ENCODE measurements around the gene POLK. TPM values are rescaled to one million over a fixed set of nuclear protein-coding genes. Genes with fewer than 3 reads are reported as not detected.

Gene POLK
- total and polyA plus RNA-seq, 4 donors = 3.7 to 20.6 (median 9.8) TPM

GRCh38 chr5:75623846-75624245, 112.2 kb downstream of the POLK start:
- H3K9ac ChIP-seq (ENCODE audit: low read depth in 1 of 2, low read length in 2 of 2) = no peak overlapping the region
- H3K4me3 ChIP-seq (ENCODE audit: low read depth in 1 of 3, low read length in 3 of 3) = no peak overlapping the region
- no peaks in the 10 kb centered on the region for H3K27me3 ChIP-seq (ENCODE audit: control insufficient read depth in 4 of 4, insufficient read depth in 4 of 4, low read length in 3 of 4)
- TF ChIP-seq MAX (IDR thresholded peaks at IDR 0.05) (no peak), REST (IDR thresholded peaks at IDR 0.05) (no peak), FOXA1 (IDR thresholded peaks at IDR 0.05) (no peak), NR2F2 (IDR thresholded peaks at IDR 0.05) (no peak), ZBTB33 (IDR thresholded peaks at IDR 0.05) (no peak), CTCF (IDR thresholded peaks at IDR 0.05; ENCODE audit: low read depth, low read length, missing input control) (no peak), RAD21 (IDR thresholded peaks at IDR 0.05) (no peak), TAF1 (conservative IDR thresholded peaks at IDR 0.05) (no peak), SP1 (IDR thresholded peaks at IDR 0.05) (no peak), JUND (IDR thresholded peaks at IDR 0.05) (no peak), FOXA2 (IDR thresholded peaks at IDR 0.05) (no peak), HNF4A (conservative IDR thresholded peaks at IDR 0.05) (no peak), ATF3 (IDR thresholded peaks at IDR 0.05) (no peak), GABPA (IDR thresholded peaks at IDR 0.05 in 1 of 2, conservative IDR thresholded peaks at IDR 0.05 in 1 of 2) (no peak)
- no peaks in the 10 kb centered on the region for H3K9me3 ChIP-seq (ENCODE audit: control insufficient read depth in 4 of 4, low read length in 3 of 4)
- H3K27ac ChIP-seq (ENCODE audit: low read depth in 1 of 2, low read length in 2 of 2) = no peak overlapping the region
- no peaks in the 10 kb centered on the region for H3K36me3 ChIP-seq (ENCODE audit: control insufficient read depth in 4 of 4, insufficient read depth in 3 of 4, low read depth in 1 of 4, low read length in 3 of 4)
- no peak for DNase-seq (ENCODE audit: low spot score)
- peaks cover 5 to 19% (median 9%) of the 10 kb centered on the region in 4 donors for H3K4me1 ChIP-seq (ENCODE audit: control insufficient read depth in 4 of 4, insufficient read depth in 4 of 4, low read length in 3 of 4)

- Histone ChIP-seq H3K9ac (ENCODE audit: low read depth in 1 of 2, low read length in 2 of 2) (no peak overlapping the region), H3K4me3 (ENCODE audit: low read depth in 1 of 3, low read length in 3 of 3) (no peak overlapping the region), H3K36me3 (ENCODE audit: control insufficient read depth in 4 of 4, insufficient read depth in 3 of 4, low read depth in 1 of 4, low read length in 3 of 4) (no peaks in the 10 kb centered on the region), H3K9me3 (ENCODE audit: control insufficient read depth in 4 of 4, low read length in 3 of 4) (no peaks in the 10 kb centered on the region), H3K27me3 (ENCODE audit: control insufficient read depth in 4 of 4, insufficient read depth in 4 of 4, low read length in 3 of 4) (no peaks in the 10 kb centered on the region), H3K27ac (ENCODE audit: low read depth in 1 of 2, low read length in 2 of 2) (no peak overlapping the region), H3K4me1 (ENCODE audit: control insufficient read depth in 4 of 4, insufficient read depth in 4 of 4, low read length in 3 of 4) (peaks cover 0 to 8% (median 5%) of the 10 kb centered on the region in 4 donors)
- TF ChIP-seq SP1 (IDR thresholded peaks at IDR 0.05) (no peak), FOXA1 (IDR thresholded peaks at IDR 0.05) (no peak), RXRA (IDR thresholded peaks at IDR 0.05) (no peak), HNF4A (conservative IDR thresholded peaks at IDR 0.05) (no peak), CTCF (IDR thresholded peaks at IDR 0.05; ENCODE audit: low read depth, low read length, missing input control) (no peak), HNF4G (IDR thresholded peaks at IDR 0.05) (no peak), RAD21 (IDR thresholded peaks at IDR 0.05) (no peak), YY1 (IDR thresholded peaks at IDR 0.05) (no peak), FOXA2 (IDR thresholded peaks at IDR 0.05) (no peak), EGR1 (IDR thresholded peaks at IDR 0.05; ENCODE audit: low read depth in 2 of 2) (no peak), JUND (IDR thresholded peaks at IDR 0.05) (no peak)
- DNase-seq (ENCODE audit: low spot score) = no peak
Measured at GRCh38 chr5:75626959-75627358, 115.3 kb downstream of the POLK start.
